HAP-1 (cell line): ENCODE data around the gene FAM222A.

Experiments used
- DNase-seq, 2 experiments: peaks; one replicate each; pipeline ENCODE4 v3.0.0-alpha.2; 2016 to 2020; ENCODE audit warnings: low spot score in 2 of 2
- H3K27me3 ChIP-seq: fragments of 250-450 bp; sonication (Bioruptor Pico); 2 replicates; pipeline ENCODE4 v1.5.1; 2020; ENCODE audit warnings: low read depth, mild to moderate bottlenecking, moderate library complexity
- H3K36me3 ChIP-seq: fragments of 250-450 bp; sonication (Bioruptor Pico); replicated peaks from 2 replicates; pipeline ENCODE4 v1.5.1; 2020; ENCODE audit warnings: mild to moderate bottlenecking
- H3K4me1 ChIP-seq: fragments of 250-450 bp; sonication (Bioruptor Pico); 2 replicates; pipeline ENCODE4 v1.5.1; 2020; ENCODE audit warnings: mild to moderate bottlenecking
- H3K4me3 ChIP-seq: fragments of 250-450 bp; sonication (Bioruptor Pico); 2 replicates; pipeline ENCODE4 v1.5.1; 2020; ENCODE audit warnings: mild to moderate bottlenecking, moderate library complexity
- H3K9me3 ChIP-seq: fragments of 250-450 bp; sonication (Bioruptor Pico); 2 replicates; pipeline ENCODE4 v1.5.1; 2020; ENCODE audit warnings: mild to moderate bottlenecking, moderate library complexity
- in situ Hi-C: fragments of 300-500 bp; cut with MboI; formaldehyde crosslinking; loops from 3 replicates; pipeline ENCODE4 v1.14.3; 2020; ENCODE audit warnings: low sequenced_read_pairs, inconsistent platforms, mixed read lengths

Gene FAM222A

DNA sequence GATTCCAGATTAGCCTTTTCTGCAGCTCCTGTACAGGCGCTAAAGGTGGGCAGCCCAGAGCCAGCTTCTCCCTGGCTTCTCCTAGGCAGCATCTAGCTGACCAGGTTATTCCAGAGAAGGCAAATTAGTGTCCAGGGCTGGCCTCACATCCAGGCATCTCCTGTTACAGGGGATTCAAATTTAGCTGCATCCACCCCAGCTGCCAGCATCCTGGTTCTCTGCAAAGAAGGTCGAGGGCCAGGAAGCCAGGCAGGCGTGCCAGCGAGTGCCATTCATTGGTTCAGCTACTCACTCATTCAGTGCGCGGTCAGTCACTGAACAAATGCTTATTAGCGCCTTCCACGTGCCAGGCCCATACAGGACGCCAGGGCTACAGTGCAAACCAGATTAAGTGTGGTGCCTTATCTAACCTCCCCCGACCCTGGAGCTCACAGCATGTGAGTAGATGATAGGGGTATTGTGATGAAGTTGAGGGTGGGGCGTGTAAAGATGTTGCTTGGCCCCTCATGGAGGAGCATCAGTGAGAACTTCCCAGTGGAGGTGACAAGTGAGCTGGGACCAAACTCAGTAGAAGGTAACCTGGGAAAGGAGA lies 15.7 kb upstream of the FAM222A start:
- peaks cover 4% of the 10 kb centered on the region for H3K4me1 ChIP-seq
- no peaks in the 10 kb centered on the region for H3K36me3 ChIP-seq
- H3K27me3 ChIP-seq = peaks cover 8% of the 10 kb centered on the region; the same call in 1 of the 2 replicates
- no peaks in the 10 kb centered on the region for H3K9me3 ChIP-seq
- DNase-seq = no peak
- in situ Hi-C loops = no loop called here
- H3K4me3 ChIP-seq = no peak overlapping the region

DNA sequence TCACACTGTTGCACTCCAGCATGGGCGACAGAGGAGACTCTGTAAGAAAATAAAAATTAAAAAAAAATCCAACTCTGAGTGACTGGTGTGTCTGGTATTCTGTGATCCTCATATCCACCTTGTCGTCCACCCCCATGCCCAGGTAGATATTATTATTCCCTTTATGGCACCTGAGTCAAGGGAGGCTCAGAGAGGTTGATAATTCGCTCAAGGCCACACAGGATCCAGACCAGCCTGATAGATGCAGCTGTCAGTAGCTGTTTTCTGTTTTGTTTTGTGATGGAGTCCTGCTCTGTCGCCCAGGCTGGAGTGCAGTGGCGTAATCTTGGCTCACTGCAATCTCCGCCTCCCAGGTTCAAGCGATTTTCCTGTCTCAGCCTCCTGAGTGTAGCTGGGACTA lies 14.8 kb upstream of the FAM222A start:
- DNase-seq = no peak
- Histone ChIP-seq H3K9me3 (no peaks in the 10 kb centered on the region), H3K4me1 (peaks cover 4% of the 10 kb centered on the region), H3K27me3 (peaks cover 8% of the 10 kb centered on the region; the same call in 1 of the 2 replicates), H3K4me3 (no peak overlapping the region), H3K36me3 (no peaks in the 10 kb centered on the region)
- in situ Hi-C loops = no loop called here

GRCh38 chr12:109701064-109701463 lies 12.6 kb upstream of the FAM222A start:
- Histone ChIP-seq H3K36me3 (no peaks in the 10 kb centered on the region), H3K4me3 (no peak overlapping the region), H3K27me3 (peaks cover 8% of the 10 kb centered on the region; the same call in 1 of the 2 replicates), H3K4me1 (no peaks in the 10 kb centered on the region), H3K9me3 (no peaks in the 10 kb centered on the region)
- DNase-seq = no peak
- in situ Hi-C loops = no loop called here

- Histone ChIP-seq H3K27me3 (peaks cover 8% of the 10 kb centered on the region; the same call in 1 of the 2 replicates), H3K4me3 (no peak overlapping the region), H3K4me1 (peaks cover 4% of the 10 kb centered on the region), H3K9me3 (no peaks in the 10 kb centered on the region), H3K36me3 (no peaks in the 10 kb centered on the region)
- in situ Hi-C loops = no loop called here
- no peak for DNase-seq
Measured at GRCh38 chr12:109702111-109702841, 11.3 kb upstream of the FAM222A start.

- Histone ChIP-seq H3K36me3 (no peaks in the 10 kb centered on the region), H3K4me3 (no peak overlapping the region), H3K9me3 (no peaks in the 10 kb centered on the region), H3K27me3 (peaks cover 8% of the 10 kb centered on the region; the same call in 1 of the 2 replicates), H3K4me1 (peaks cover 4% of the 10 kb centered on the region)
- DNase-seq = no peak
- in situ Hi-C loops = no loop called here
Measured at GRCh38 chr12:109703684-109704083, 9.9 kb upstream of the FAM222A start.

DNA sequence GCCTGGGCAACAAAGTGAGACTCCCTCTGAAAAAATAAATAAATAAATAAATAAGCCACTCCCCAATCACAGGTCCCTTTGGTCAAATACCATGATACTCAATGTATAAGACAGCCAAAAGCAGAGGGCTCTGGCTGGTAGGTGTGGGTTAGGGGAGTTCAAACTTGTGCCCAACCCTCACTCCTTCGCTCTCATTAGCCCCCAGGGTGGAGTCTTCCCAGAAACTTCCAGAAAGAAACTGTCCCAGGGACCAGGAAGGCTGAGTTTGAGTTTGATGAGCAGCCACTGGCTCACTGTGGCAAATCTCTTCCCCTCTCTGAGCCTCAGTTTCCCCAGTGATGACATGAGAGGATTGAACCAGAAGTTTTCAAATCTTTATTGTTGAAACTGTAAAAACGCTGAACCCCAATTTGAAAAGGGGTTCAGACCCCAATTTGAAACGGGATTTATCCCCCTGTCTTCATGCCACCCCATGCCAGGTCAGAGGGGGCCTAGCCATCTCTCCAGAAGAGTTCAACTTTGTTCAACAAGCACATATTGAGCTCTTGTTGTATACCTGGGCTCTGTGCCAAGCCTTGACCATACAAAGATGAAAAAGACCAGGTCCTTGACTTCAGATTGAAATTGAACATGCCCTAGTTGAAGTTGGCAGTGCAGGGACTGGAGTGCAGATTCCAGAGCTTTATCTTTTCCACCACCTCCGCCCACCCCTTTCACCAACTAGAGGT lies 9.1 kb upstream of the FAM222A start:
- H3K4me1 ChIP-seq = peaks cover 4% of the 10 kb centered on the region
- in situ Hi-C loops = no loop called here
- H3K27me3 ChIP-seq = peaks cover 8% of the 10 kb centered on the region; the same call in 1 of the 2 replicates
- no peak overlapping the region for H3K4me3 ChIP-seq
- H3K9me3 ChIP-seq = no peaks in the 10 kb centered on the region
- DNase-seq = no peak
- H3K36me3 ChIP-seq = no peaks in the 10 kb centered on the region

DNA sequence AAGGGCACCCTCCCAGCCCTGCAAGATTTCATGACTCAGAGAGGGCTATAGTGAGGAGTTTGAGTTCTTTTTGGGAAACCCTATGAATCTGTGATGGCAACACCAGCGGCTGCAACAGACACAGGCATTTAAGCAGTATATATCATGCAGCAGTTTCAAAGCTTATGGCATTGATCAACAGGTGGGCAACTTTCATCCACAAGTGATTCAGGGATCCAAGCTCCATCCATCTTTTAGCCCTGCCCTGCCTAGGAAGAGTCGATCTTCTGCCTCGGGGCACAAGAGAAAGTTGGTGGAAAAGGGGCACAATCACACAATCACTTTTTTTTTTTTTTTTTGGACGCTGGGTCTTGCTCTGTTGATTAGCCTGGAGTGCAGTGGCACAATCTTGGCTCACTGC lies 8.3 kb upstream of the FAM222A start:
- Histone ChIP-seq H3K9me3 (no peaks in the 10 kb centered on the region), H3K36me3 (no peaks in the 10 kb centered on the region), H3K4me1 (peaks cover 4% of the 10 kb centered on the region), H3K27me3 (peaks cover 5% of the 10 kb centered on the region; the same call in 1 of the 2 replicates), H3K4me3 (no peak overlapping the region)
- in situ Hi-C loops = no loop called here
- DNase-seq = no peak

DNA sequence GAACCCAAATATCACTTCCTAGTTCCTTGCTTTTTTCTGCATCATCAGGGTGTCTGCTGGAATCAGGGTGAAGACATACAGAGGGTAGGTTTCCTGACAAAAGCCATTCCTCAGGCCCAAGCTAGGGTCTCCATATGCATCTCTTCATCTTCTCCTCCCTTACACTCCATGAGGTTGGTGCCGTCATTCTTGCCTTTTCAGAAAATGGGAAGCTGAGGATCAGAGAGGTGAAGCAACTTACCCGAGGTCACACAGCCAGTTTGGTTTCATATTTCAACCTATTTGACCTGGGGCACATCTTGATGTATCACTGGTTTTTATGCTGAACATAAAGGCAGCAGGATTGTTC lies 7.3 kb upstream of the FAM222A start:
- no peaks in the 10 kb centered on the region for H3K9me3 ChIP-seq
- no peak for DNase-seq
- no peak overlapping the region for H3K4me3 ChIP-seq
- H3K27me3 ChIP-seq = no peaks in the 10 kb centered on the region; the same call in 1 of the 2 replicates
- in situ Hi-C loops = no loop called here
- peaks cover 4% of the 10 kb centered on the region for H3K4me1 ChIP-seq
- H3K36me3 ChIP-seq = no peaks in the 10 kb centered on the region

GRCh38 chr12:109706747-109707469 lies 6.7 kb upstream of the FAM222A start:
- H3K4me1 ChIP-seq = peaks cover 4% of the 10 kb centered on the region
- no peak overlapping the region for H3K4me3 ChIP-seq
- H3K9me3 ChIP-seq = no peaks in the 10 kb centered on the region
- no peaks in the 10 kb centered on the region for H3K27me3 ChIP-seq
- DNase-seq = peak; percentile 26 to 68
- no peaks in the 10 kb centered on the region for H3K36me3 ChIP-seq
- in situ Hi-C loops = no loop called here

DNA sequence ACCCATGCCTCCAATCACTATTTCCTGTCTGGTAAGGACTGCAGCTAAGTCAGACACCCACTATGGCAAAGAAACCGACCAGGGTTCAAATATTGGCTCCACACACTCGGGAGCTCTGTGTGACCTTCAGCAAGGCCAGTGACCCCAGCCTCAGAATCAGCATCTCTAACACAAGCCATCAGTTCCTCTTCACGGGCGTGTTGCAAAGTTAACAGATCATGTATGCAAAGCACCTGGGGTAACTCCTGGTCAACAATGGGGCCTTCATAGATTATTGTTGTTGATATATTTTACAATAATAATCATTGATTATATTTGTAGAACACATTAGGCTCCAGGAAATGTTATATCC lies 6.2 kb upstream of the FAM222A start:
- in situ Hi-C loops = no loop called here
- Histone ChIP-seq H3K4me3 (no peak overlapping the region), H3K4me1 (peaks cover 4% of the 10 kb centered on the region)

GRCh38 chr12:109708939-109709338 lies 4.7 kb upstream of the FAM222A start:
- no peaks in the 10 kb centered on the region for H3K36me3 ChIP-seq

More for the DNA sequence above, 6.2 kb upstream of the FAM222A start:
- no peaks in the 10 kb centered on the region for H3K36me3 ChIP-seq
- DNase-seq = no peak
- no peaks in the 10 kb centered on the region for H3K9me3 ChIP-seq
- no peaks in the 10 kb centered on the region for H3K27me3 ChIP-seq

DNA sequence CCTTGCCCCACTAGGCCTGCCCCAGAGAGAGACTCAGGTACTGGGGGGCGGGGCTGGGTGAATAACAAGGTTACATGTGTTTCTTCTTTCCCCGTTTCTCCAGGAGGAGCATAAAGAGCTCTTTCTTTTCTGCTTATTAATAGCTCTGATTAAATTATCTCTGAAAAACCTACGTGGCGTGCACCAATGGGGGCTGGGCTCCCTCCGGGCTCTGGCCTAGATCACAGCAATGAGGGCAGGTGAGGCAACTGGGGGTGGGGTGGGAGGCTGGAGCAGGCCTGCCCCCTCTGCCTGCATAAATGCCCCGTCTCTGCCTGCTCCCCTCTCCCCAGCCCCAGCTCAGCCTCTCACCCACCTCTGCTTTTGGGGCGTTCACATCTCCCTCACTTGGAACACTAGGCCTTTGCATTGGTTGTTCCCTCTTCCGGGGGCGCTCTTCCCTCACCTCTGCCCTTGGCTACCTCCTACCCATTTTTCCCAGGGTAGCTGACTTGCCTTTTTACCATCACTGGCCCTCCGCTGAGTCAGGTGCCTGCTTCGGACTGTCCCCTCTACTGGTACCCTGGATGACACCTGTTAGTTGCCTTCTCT lies 4.1 kb upstream of the FAM222A start:
- DNase-seq = no peak

More at GRCh38 chr12:109708939-109709338, 4.7 kb upstream of the FAM222A start:
- no peaks in the 10 kb centered on the region for H3K9me3 ChIP-seq
- H3K27me3 ChIP-seq = no peaks in the 10 kb centered on the region
- no peak for DNase-seq
- peaks cover 4% of the 10 kb centered on the region for H3K4me1 ChIP-seq
- in situ Hi-C loops = no loop called here
- no peak overlapping the region for H3K4me3 ChIP-seq

GRCh38 chr12:109710205-109710746 lies 3.3 kb upstream of the FAM222A start:
- no peaks in the 10 kb centered on the region for H3K36me3 ChIP-seq
- no peak overlapping the region for H3K4me3 ChIP-seq
- H3K4me1 ChIP-seq = peaks cover 4% of the 10 kb centered on the region
- DNase-seq = no peak
- H3K27me3 ChIP-seq = no peaks in the 10 kb centered on the region
- in situ Hi-C loops = no loop called here
- H3K9me3 ChIP-seq = no peaks in the 10 kb centered on the region

More for the DNA sequence above, 4.1 kb upstream of the FAM222A start:
- Histone ChIP-seq H3K9me3 (no peaks in the 10 kb centered on the region), H3K36me3 (no peaks in the 10 kb centered on the region), H3K4me1 (peaks cover 4% of the 10 kb centered on the region), H3K27me3 (no peaks in the 10 kb centered on the region), H3K4me3 (no peak overlapping the region)
- in situ Hi-C loops = no loop called here
